ENCODE measurements around the gene GSTP1.

DNA sequence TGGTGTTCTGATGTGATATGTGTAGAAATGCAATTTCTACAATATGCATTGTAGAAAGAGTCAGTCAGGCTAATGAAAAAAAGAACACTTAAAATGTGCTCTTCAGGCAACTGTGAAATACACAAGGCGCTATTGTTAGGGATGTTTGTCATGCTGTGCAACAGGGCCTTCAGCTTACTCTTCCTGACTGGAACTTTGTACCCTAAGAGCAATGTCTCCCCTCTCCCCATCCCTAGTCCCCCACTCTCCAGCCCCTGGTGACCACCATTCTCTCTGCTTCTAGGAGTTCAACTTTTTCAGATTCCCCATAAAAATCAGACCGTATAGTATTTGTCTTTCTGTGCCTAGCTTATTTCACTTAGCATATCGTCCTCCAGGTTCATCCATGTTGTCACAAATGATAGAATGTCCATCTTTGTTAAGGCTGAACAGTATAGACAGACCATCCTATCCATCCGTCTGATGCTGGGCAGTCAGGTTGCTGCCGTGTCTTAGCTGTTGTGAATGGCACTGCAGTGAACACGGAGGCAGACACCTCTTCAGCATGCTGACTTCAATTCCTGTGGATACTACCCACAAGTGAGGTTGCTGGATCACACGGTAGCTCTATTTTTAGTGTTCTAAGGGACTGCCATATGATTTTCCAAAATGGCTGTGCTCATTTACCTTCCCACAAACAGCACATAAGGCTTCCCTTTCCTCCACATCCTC, 33.8 kb downstream of the GSTP1 start:
- no peak for TF ChIP-seq KAT2B (IDR thresholded peaks at IDR 0.05; ENCODE audit: low read depth, low read length)
- no peak for TF ChIP-seq SMAD4 (CRISPR knock-in tag; conservative IDR thresholded peaks at IDR 0.05)
